Dedifferentiated amniotic fluid mesenchymal stem cell (primary cell): Measurements from ENCODE around the gene FES.

Source experiments
- DNase-seq: peaks from one replicate; pipeline ENCODE4 v3.0.0-alpha.2; 2016; ENCODE audit errors: extremely low spot score

FES gene

DNA sequence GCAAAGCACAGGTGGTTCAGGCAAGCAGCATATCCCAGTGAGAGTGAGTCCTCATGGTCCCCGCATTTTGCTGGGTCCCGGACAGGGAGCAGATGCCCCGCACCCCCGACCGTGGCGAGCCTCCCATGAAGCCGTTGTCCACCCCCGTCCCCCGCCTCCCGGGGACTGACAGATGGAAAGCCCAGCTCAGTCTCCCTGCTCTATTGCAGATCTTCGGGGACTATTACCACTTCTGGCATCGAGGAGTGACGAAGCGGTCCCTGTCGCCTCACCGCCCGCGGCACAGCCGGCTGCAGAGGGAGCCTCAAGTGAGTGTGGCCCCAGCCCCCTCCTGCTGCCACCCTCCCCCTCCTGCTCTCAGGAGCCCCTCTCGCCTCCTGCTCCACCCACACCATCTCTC, 8.3 kb upstream of the FES start:
- no peak for DNase-seq

- DNase-seq: no peak
Observed at GRCh38 chr15:90876512-90877170, 7.7 kb upstream of the FES start.

- no peak for DNase-seq
Observed at GRCh38 chr15:90877315-90877714, 7.0 kb upstream of the FES start.

DNA sequence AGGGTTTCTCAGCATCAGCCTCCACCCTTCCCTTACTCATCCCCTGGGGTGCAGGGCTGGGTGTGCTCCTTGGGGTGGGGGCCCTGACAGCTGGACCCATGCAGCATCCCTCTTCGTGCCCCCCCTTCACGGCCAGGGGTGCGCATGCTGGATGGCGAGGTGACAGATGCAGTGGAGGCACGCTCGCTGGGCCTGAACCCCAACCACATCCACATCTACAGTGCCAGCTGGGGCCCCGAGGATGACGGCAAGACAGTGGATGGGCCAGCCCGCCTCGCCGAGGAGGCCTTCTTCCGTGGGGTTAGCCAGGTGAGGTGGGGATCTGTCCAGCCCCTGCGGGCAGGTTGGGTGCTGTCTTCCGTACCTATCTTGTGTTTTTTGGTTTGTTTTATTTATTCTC, 6.3 kb upstream of the FES start:
- no peak for DNase-seq

- DNase-seq: no peak
Observed at GRCh38 chr15:90878660-90879059, 5.6 kb upstream of the FES start.

- no peak for DNase-seq
Observed at GRCh38 chr15:90879730-90880366, 4.5 kb upstream of the FES start.

DNA sequence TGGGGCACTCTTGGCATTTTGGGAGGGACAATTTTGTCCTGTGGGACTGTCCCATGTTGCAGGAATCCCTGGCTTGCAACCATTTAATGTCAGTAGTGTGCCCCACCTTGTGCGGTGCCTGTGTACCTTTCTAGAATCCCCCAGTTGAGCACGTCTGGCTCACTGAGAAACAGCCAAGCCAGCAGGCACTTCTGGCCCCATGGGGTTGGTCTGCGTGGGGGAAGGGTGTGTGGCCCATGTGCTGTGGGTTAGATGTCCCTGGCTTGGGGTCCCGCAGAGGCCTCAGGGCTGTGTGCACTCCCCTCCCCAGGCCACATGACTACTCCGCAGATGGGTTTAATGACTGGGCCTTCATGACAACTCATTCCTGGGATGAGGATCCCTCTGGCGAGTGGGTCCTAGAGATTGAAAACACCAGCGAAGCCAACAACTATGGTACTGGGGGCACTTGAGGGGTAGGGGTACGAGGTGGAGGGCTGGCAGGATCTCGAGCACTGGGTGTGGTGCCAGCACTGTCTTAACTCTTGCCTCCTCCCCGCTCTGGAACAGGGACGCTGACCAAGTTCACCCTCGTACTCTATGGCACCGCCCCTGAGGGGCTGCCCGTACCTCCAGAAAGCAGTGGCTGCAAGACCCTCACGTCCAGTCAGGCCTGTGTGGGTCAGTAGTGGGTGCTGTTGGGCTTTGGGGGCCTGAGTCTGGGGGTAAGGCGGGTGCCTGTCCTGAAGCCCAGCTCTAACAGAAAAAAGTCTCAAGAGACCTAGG, 3.7 kb upstream of the FES start:
- no peak for DNase-seq

GRCh38 chr15:90881181-90881977, 2.9 kb upstream of the FES start:
- DNase-seq: no peak

DNA sequence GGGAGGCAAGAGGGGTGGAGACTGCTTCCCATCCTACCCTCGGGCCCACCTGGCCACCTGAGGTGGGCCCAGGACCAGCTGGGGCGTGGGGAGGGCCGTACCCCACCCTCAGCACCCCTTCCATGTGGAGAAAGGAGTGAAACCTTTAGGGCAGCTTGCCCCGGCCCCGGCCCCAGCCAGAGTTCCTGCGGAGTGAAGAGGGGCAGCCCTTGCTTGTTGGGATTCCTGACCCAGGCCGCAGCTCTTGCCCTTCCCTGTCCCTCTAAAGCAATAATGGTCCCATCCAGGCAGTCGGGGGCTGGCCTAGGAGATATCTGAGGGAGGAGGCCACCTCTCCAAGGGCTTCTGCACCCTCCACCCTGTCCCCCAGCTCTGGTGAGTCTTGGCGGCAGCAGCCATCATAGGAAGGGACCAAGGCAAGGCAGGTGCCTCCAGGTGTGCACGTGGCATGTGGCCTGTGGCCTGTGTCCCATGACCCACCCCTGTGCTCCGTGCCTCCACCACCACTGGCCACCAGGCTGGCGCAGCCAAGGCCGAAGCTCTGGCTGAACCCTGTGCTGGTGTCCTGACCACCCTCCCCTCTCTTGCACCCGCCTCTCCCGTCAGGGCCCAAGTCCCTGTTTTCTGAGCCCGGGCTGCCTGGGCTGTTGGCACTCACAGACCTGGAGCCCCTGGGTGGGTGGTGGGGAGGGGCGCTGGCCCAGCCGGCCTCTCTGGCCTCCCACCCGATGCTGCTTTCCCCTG, 2.2 kb upstream of the FES start:
- no peak for DNase-seq

- DNase-seq: no peak
Observed at GRCh38 chr15:90882781-90883525, 1.4 kb upstream of the FES start.

DNA sequence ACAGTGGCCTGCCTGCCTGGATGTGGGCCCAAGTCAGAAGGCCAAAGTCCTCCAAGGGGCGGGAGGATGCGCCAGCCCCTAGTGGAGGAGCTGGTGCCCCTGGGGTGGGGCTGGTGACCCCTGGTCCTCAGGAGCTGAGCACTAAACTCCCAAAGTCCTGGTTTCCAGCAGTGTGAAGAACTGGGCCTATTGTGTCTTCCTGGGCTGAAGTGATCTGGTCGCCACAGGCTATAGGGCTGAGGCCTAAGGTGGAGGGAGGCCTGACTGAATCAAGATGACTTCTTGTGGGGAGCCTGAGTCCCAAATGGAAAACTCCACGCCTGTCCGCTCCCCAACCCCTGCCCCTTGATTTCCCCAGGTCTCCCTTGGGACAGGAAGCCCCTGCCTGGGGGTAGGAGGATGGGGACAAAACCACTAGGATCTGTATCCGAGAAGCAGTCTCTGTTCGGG, 753 bp upstream of the FES start:
- DNase-seq: no peak

- DNase-seq: no peak
Observed at GRCh38 chr15:90884719-90885431, 571 bp downstream of the FES start.

DNA sequence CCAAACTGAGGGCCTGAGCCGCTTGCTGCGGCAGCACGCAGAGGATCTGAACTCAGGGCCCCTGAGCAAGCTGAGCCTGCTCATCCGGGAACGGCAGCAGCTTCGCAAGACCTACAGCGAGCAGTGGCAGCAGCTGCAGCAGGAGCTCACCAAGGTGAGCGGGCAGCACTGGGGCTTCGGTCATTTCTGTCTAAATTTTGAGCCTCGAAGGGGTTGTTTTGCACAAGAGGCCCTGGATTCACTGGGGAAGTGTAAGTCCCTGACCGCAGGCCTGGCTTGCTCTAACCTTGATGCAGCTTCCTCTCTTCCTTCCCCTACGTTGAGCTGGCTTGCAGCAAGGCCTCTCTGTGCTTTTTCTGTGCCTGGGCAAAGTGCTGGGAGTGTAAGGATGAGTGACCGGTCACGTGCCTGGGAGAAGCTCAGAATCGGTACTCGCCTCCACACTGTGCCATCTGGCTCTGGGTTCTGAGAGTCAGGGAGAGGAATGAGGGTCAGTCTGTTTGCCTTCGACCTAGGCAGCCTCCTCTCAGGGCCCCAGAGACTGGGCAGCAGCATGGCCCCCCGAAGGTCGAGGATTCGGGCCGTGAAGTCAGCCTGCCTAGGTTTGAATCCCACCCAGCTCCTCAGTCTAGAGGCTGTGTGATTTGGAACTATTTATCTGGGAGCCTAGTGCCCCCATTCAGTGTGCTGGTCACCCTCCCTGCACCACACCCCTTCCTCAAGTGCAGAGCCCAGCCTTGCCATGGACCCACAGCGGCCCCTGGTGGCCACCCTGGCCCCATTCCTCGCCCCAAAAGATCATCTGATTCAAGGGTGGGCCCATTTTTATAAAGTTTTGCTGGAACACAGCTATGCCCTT, 1.4 kb downstream of the FES start:
- DNase-seq: peak; percentile 36

DNA sequence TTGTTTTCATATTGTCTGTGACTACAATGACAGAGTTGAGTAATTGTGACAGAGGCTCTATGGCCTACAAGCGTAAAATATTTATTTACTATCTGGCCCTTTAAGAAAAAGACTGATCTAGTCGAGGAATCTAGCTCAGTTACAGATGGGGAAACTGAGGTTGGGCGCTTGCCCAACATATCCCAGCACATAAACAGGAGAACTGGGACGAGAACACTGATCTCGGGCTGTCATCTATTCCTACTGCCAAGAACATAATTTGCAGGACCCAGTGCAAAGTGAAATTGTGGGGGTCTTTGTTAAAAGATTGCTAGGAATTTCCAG, 1.9 kb downstream of the FES start:
- DNase-seq: no peak

- no peak for DNase-seq
Observed at GRCh38 chr15:90887037-90887481, 2.8 kb downstream of the FES start.

- no peak for DNase-seq
Observed at GRCh38 chr15:90889313-90889730, 5.0 kb downstream of the FES start.

DNA sequence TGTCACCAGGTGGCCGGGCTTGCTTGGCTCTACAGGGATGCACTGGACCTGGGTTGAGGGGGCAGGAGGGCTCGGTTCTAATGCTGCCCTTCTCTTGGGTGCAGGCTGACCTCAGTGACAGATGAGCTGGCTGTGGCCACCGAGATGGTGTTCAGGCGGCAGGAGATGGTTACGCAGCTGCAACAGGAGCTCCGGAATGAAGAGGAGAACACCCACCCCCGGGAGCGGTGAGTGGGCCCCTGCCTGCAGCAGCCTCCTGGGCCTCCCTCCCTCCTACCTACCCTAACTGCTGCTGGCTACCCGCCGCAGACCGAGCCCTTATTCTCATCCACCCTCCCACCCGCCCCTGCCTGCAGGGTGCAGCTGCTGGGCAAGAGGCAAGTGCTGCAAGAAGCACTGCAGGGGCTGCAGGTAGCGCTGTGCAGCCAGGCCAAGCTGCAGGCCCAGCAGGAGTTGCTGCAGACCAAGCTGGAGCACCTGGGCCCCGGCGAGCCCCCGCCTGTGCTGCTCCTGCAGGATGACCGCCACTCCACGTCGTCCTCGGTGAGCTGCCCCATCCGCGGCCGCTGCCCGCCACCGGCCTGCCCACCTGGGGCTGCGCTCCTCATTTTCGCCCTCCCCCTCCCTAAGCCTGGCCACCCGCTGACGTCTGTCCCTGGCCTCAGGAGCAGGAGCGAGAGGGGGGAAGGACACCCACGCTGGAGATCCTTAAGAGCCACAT, 5.6 kb downstream of the FES start:
- no peak for DNase-seq

DNA sequence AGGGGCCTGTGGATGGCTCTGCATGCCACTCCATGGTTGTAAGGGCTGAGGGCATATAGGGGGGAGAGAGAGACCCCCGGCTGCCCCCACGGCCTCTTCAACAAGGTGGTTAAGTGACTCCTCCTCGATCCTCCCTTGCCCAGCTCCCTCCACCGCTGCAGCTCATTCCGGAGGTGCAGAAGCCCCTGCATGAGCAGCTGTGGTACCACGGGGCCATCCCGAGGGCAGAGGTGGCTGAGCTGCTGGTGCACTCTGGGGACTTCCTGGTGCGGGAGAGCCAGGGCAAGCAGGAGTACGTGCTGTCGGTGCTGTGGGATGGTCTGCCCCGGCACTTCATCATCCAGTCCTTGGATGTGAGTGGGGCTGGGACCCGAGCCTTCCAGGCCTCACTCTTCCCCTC, 6.5 kb downstream of the FES start:
- no peak for DNase-seq
